GM19468 (cell line): ENCODE measurements around the gene ITIH2.
"Not testable (repeated sequence)": the region's sequence is repeated elsewhere in the genome, so short reads cannot be mapped to it uniquely, and the experiment has no call there.

Experiments used
- ATAC-seq: cut with Tn5 transposase; IDR thresholded peaks from one replicate; pipeline ENCODE4 v1.9.1; 2021; ENCODE audit warnings: mild to moderate bottlenecking, moderate library complexity, moderate number of reproducible peaks; ENCODE audit not compliant: unreplicated experiment; ENCODE audit errors: extremely low read depth

Gene ITIH2

DNA sequence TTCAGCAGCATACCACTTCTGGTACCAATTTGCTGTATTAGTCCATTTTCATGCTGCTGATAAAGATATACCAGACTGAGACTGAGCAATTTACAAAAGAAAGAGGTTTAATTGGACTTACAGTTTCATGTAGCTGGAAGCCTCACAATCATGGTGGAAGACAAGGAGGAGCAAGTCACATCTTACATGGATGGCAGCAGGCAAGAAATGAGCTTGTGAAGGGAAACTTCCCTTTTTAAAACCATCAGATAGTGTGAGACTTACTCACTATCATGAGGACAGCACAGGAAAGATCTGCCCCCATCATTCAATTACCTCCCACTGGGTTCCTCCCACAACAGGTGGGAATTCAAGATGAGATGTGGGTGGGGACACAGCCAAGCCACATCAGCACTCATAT, 9.9 kb upstream of the ITIH2 start:
- not testable (repeated sequence) for ATAC-seq

- no peak for ATAC-seq
Observed at GRCh38 chr10:7696545-7696944, 6.6 kb upstream of the ITIH2 start.

- no peak for ATAC-seq
Observed at GRCh38 chr10:7697426-7697825, 5.7 kb upstream of the ITIH2 start.

DNA sequence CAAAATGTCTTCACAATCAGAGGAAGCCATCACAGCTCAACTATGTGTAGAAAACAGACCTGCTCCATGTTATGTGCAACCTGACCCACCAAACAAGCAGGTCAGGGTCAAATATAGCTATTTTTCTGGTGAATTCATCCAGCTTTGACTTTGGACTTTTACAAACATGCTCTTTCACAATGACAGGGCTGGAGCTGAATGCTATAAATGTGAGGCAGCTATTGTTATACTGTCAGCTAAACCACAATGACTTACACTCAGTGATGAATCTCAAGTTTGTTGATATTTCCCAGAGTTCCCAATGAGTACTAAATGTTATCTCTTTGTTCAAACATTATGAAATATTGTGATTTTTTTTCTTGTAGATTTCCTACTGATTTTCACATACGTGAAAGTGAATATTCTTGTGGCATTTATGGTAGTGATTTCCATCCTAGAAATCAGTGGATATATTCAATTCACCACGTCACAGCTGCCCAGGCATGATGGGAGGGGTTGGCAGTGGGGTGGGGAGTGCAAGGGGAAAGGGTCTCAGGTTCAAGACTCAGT, 2.5 kb upstream of the ITIH2 start:
- ATAC-seq = no peak

GRCh38 chr10:7701158-7701742, 1.9 kb upstream of the ITIH2 start:
- no peak for ATAC-seq

GRCh38 chr10:7702288-7702812, 766 bp upstream of the ITIH2 start:
- ATAC-seq = no peak

- no peak for ATAC-seq
Observed at GRCh38 chr10:7704071-7705016, 1.2 kb downstream of the ITIH2 start.

- ATAC-seq = no peak
Observed at GRCh38 chr10:7705341-7705740, 2.2 kb downstream of the ITIH2 start.

DNA sequence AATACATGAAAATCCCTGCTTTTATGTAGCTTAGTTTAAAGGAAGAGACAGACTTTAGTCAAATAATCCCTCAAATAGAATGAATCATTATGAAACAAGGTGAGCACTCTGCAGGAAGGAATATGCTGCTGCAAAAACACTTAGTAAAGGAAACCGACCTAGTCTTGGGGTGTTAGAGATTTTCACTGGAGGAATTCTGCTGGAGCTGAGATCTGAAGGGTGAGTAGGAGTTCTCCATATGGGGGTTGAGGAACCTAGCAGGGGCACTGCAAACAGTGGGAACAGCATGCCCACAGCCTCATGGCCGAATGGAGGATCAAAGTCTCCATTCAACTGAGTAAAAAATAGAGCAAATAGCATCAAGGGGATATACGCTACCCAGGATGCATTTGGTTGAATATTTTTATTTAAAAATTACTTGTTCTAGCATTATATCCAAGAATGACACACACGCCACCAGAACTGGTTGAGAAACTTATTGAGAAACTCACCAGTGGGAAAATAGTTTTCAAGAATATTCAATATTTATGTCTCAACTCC, 3.5 kb downstream of the ITIH2 start:
- no peak for ATAC-seq

DNA sequence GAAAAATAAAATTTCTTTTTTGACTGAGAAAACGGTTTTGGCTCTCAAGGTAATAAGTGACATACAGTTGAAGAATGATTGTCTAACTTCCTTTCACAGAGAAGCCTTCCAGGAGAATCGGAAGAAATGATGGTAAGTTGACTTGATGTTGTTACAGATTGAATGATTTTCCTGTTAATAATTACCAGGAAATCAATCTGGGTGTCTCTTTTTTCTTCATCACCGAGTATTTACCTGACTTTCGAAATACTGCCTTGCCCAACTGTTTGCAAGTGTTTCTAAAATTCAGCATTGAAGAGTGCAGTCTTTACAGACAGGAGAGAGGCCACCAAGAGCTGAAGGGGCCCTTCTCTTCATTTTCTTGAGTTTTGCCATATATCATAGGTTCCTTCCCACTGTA, 4.0 kb downstream of the ITIH2 start:
- ATAC-seq = no peak

GRCh38 chr10:7707858-7708622, 4.9 kb downstream of the ITIH2 start:
- no peak for ATAC-seq

- ATAC-seq = no peak
Observed at GRCh38 chr10:7708832-7709231, 5.7 kb downstream of the ITIH2 start.

DNA sequence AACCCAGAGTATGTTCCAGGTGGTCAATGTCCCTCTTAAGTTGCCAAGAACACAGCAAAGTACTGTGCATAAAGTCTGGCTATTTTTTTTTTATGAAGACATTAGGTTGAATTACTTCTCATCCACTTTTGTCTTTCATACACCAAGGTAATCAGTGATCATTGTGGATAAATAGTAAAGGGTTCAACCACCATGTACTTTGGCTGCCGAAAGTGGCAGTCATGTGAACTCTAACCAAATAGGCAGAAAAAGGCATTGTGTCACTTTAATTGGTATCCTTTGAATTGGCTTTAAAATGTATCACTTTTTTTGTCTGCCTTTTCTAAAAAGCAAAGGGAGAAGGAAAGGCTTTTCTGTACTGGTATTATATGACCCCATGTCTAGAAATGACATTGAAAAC, 7.3 kb downstream of the ITIH2 start:
- ATAC-seq = no peak

DNA sequence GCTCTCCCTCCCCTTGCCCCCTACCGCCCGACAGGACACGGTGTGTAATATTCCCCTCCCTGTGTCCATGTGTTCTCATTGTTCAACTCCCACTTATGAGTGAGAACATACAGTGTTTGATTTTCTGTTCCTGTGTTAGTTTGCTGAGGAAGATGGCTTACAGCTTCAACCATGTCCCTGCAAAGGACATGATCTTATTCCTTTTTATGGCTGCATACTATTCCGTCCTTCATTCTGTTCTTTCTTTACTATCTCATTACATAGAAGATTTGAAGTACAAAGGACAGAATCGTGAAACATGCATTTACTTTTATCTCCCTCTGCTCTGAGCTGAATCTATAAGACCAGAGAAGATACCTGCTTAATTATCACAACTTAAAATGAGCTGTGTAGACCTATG, 8.0 kb downstream of the ITIH2 start:
- ATAC-seq = not testable (repeated sequence)

DNA sequence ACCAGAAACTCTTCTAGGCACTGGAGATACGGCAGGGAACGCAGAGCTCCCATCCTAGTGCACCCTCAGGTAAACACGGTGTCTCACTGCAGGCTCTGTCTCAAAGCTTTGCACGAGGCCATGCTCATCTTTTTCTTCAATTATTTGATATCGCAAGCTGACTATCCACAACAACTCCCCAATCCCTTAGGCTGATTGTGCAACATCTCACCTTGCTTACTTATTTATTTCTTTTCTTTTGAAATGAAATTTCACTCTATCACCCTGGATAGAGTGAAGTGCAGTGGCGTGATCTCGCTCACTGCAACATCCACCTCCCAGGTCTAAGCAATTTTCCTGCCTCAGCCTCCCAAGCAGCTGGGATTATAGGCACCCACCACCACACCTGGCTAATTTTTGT, 12.4 kb downstream of the ITIH2 start:
- no peak for ATAC-seq

- ATAC-seq = no peak
Observed at GRCh38 chr10:7717767-7718166, 14.7 kb downstream of the ITIH2 start.

GRCh38 chr10:7718685-7719084, 15.6 kb downstream of the ITIH2 start:
- no peak for ATAC-seq

DNA sequence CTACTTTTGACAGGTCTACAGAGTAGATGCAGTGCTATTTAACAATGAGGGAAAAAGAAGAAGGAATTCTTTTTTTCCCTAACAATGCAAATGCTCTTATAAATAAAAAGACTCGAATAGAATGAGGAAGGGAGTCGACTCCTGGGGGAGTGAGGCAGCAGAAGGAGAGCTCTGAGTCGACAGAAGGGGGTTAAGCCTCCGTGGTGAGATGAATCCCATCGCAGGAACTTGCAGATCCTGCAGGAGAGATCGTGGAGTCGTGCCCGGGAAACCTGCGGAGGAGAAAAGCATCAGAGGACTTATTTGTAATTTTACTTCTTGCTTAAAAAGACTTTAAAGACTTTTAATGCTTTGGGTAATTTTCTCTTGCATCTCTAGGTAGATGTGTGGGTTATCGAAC, 17.4 kb downstream of the ITIH2 start:
- ATAC-seq = no peak

- ATAC-seq = no peak
Observed at GRCh38 chr10:7722927-7723529, 19.9 kb downstream of the ITIH2 start.

GRCh38 chr10:7734821-7735220, 31.7 kb downstream of the ITIH2 start:
- ATAC-seq = no peak
